NCI-H1436 treated with DMSO at 0.1 percent for 48 hours (cell line): ENCODE results near the gene SLC35A2.
A peak's percentile ranks its signal among the peaks of the same experiment; 100 is the strongest.

Source experiments
- DNase-seq: peaks from one replicate; lab custom pipeline; 2025; lab: John Stamatoyannopoulos, UW

The SLC35A2 gene

DNA sequence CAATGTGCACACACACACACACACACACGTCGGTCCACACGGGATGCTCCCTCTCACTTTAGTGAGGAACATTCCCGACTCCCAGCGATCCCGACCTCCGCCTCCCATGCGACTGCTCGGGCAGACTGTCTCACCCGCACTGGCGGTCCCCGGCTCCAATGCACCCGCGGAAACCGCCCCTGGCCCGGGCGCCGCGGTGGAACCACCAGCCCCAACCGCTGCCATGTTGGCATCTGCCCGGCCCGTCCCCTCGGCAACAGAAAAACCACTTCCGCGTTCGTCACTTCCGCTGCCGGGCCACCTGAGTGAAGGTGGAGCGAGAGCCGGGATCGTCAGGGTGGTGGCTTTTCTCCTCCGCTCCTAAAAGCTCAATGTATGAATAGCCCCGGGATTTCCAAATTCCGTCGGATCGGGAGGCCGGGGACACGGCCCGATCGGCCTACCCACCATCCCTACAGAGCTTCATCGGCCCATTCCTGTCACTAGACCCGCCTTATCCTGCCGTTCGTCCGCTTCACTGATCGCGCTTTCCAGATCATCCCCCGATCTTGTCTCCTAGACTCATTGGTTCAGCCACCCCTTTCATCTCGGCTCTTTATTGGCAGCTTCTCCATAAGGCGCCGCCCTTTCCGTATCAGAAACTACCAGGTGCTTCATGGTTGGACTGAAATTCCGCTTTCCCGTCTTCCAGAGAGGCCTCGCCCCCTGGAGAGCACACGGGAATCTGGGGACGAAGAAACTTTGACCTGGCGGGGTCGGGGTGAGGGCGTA is at the start of gene SLC35A2:
TSS of gene SLC35A2 (minus strand) at position 235 of the 771 bp plus-strand sequence. CDS start at position 225, 10 bp downstream.
- DNase-seq: no peak

DNA sequence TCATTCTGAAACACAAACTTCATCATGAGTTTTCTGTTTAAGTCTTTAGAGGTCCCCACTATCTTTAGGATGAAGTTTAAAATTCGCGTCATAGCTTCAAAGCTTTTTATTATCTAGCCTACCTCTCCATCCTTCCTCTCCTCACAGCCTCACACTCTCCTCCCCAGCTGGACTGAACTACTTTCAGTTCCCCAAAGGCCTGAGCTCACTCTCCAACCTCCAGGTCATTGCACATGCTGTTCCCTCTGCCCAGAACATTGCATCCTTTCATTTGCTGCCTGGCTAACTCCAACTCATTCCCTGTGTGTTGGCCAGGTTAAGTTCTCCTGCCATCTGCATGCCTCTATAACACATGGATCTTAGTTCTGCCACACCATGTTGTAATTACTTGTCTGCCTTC is 48.8 kb upstream of the SLC35A2 start:
- DNase-seq: no peak

DNA sequence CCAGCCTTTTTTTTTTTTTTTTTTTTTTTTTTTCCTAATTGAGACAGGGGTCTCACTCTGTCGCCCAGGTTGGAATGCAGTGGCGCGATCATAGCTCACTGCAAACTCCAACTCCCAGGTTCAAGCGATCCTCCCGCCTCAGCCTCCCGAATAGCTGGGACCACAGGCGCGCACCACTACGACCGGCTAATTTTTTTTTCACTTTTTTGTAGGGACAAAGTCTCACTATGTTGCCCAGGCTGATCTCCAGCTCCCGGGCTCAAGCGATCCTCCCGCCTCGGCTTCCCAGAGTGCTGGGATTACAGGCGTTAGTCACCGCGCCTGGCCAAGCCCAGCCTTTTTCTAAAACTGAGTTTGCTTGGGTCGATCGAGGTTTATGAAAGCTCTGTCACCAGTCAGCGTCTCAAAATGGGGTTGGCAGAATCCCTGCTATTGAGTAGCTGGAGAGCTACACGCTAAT is 47.2 kb upstream of the SLC35A2 start:
- no peak for DNase-seq

DNA sequence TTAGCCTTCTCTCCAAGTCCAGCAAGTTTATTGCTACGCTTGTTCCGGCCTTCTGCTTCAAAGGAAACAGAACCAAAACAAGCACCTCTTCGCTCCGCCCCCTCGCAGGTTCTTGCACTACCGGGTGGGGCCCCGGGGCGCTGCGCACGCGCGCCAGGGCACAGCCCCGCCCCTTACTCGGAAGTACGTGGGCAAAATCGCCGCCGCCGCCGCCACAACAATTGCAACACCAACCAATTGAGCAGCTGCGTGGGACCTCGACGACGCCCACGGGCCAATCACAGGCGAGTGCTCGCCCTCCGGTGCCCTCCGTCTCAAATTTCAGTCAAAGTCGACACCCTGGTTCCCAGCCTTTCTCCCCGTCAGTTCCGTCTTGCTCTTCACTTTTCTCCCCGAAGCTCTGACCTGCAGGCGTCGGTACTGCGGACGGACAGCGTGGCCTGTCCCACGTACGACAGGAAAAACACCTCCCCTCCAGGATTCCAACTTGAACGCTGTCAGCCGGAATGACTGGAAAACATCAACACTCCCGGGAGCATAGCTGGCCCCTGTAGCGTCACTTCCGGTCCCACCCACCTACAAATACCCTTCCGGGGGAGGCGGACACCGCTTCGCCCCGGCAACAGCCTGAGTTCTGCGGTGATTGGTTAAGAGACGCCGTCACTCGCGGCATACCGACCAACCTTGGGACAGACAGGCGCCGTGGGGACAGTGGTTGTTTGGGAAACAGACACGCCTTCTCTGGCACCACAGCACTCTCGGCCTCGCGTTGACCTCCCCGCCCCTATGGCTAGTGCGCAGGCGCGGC is 46.6 kb upstream of the SLC35A2 start:
- peak; percentile 71 for DNase-seq

DNA sequence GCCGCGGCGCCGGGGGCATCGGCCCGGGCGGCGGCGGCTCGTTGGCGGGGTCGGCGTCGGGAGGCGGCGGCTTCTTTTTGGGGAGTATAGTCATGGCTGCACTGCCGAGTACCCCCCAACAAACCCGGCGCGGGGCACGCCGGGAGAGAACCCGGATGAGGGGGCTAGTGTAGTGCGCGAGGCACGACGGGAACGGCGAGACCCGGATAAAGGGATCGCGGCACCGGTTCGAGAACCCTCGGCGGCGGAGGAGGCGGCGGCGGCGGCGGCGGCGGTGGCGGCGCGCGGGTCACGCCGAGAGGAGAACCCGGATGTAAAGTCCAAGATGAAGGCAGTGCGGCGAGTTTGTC is 46.0 kb upstream of the SLC35A2 start, which contains the start of gene OTUD5:
TSS of gene OTUD5 (minus strand) at position 131 of the 350 bp plus-strand sequence. CDS start at position 94, 37 bp downstream.
- no peak for DNase-seq

DNA sequence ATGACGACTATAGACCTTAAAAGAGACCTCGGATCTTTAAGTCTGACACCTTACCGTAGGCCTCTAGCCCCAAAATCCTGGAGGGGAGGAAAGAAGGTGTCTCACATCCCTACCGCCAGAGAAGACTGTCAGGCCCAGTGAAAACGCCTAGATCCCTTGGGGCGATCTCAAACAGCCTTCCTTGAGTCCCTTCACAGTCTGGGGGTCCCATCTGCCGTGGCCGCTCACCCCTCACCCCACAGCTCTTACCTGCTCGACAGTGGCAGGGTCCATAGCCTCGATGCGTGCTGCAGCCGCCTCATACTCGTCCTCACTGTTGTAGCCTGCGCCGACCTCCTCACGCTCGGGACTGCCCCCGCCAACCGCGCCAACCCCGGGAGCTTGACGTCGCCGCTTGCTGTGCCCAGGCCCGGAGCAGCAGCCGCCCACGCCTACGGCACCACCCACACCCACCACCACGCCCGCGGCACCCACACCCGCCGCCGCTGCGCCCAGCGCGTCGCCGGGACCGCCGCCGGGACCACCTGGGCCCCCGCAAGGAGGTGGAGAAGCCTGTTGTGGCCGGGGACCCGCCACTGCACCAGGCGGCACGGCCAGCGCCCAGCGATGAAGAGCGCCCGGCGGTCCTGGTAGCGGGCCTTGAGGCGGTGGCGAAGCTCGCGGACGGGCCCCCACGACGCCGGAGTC is 45.4 kb upstream of the SLC35A2 start:
- DNase-seq: no peak

DNA sequence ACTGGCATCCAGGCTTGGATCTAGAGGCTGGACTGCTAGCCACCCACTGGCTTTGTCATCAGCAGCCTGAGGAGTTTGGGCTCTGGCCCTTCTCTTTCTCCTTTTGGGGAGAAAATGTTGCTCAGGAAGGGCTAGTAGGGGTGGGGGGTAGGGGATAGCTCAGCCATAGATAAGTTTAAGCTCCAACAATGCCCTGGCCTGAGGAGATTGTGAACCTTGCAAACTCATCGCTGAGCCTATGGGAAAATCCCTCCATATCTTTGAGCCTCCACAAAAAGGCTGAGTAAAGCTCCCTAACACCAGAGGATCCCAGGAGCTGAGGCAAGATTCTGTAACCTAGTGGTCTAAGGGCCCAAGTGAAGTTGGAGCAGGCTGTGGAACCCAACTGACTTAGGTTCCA is 37.1 kb upstream of the SLC35A2 start:
- DNase-seq: no peak

DNA sequence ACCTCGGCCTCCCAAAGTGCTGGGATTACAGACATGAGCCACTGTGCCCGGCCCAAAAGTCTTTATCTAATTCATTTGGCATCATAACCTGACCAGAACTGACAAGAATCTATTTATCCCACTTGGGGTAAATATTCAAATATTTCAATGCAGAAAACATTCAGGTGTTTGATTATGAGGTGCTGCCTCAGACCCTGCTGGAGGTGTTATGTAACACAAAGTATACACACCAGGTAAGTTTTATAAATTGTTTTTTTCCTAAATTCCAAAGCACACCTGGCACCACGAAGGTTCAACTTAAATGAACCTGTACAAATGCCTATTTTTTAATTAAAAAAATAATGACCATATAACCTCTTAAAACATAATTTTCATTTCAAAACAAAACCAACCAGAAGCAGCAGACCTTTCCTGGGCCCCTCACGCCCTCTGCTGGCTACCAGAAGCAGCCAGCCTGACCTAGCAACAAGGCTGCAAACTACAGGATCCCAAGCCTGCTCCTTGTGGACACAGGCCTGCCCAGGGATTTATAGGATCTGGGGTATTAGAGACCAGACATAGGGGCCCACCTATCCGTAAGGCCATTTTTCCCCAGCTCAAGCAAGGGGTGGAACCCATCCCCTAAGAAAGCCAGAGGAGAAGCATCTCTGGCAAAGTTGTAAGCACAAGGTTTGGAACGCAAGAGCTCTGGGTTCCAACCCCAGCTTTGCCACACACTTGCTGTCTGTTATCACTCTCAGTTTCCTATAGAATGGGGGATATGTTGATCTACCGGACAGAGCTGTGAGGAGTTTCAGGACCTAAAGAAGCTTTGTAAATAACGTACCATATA is 34.3 kb upstream of the SLC35A2 start:
- DNase-seq: peak; percentile 0

DNA sequence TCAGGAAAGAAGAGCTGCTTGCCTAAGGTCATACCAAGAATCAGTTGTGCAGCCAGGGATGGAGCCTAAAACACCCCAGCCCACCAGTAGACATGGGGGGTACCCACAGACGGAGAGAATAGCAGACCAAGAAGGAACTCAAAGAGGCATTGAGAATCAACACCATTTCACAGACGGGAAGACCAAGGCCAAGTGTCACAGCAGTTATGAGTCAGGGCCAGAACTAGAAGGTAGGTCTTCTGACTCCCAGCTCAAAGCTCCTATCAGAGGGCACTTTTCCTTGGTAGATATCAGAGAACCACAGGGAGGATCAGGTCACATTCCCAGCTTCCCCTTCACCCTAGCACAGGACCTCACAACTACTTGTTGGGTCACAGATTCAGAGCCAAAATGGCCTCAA is 31.4 kb upstream of the SLC35A2 start:
- DNase-seq: no peak

DNA sequence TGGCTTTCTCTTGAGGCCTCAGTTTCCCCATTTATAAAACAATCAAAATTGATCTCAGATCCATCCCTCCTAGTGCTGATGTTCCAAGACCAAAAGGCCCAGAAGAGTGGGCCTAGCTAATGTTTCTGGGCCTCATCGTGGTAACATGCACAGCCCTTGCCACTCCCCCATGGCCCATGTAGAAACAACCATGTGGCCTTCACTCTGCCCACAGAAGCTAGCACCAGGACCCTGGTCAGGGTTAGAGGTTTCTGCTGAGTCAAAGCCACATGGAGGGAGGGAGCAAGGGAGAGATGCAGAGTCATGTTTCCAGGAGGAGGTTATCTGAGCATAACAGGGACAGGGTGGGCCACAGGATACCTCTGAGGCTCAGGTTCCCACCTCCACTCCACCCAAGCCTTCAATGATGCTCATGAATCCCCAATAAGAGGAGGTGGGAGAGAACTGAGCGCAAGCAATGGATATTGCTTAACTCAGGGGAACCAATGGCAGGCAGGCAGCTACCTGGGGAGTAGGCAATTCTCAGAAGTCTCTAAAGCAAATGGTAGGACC is 29.0 kb upstream of the SLC35A2 start:
- DNase-seq: no peak

DNA sequence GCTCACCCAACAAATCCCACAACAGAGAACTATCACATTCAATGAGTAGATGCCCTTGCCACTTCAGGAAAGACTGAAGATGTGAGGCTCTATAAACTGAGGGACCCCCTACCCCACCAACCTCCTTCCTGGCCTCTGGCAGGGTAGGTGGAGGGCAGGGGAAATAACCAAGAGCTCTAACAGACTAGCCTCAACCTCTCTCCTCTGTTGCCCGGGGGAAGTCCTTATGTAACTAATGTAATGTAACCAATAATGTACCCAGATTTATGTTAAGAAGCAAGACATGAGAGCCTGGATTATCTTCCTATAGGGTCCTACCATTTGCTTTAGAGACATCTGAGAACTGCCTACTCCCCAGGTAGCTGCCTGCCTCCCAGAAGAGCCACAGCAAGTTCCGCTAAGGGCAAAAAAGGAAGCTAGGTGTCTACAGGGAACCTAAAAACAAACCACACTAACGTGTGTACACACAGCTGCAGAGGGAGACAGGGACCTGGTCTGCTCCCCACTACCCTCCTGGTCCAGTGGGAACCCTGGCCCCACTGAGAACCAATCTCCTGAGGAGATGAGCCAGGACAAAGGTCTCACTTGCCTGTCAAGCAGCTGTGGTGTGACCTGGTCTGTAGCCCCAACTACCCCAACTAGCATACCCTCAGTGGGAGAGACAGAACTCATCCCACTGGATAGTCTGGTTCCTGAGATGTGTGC is 28.2 kb upstream of the SLC35A2 start:
- DNase-seq: no peak

DNA sequence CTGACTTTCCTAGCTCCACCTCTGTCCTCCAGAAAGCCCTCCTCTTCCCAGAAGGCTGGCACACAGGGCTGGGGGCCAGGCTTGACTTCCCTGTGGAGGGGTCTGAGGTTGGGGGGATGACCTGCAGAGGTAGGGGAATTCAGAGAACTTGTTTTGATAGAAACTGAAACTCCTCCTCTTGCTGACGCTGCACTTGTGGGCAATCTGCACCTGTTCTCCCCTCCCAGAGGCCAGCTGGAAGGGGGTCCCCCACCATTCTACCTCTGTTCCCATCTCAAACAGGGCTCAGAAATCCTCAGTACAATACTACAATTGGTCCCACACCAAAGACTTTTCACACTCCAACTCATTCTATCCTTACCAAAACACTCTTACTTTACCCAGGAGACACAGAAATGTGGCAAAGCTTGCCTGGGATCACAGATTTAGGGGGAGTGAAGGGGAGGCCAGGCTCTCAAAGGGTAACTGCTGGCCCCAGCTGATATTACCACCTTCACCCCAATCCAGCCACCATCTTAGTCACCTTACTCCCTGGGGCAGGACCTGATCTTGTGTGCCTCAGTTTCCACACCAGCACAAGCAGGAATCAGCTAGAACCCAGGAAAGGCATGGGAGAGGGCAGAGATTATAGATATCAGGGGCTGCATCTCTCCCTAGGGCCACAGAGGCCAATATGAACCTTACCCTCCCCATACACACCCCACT is 27.4 kb upstream of the SLC35A2 start:
- no peak for DNase-seq

DNA sequence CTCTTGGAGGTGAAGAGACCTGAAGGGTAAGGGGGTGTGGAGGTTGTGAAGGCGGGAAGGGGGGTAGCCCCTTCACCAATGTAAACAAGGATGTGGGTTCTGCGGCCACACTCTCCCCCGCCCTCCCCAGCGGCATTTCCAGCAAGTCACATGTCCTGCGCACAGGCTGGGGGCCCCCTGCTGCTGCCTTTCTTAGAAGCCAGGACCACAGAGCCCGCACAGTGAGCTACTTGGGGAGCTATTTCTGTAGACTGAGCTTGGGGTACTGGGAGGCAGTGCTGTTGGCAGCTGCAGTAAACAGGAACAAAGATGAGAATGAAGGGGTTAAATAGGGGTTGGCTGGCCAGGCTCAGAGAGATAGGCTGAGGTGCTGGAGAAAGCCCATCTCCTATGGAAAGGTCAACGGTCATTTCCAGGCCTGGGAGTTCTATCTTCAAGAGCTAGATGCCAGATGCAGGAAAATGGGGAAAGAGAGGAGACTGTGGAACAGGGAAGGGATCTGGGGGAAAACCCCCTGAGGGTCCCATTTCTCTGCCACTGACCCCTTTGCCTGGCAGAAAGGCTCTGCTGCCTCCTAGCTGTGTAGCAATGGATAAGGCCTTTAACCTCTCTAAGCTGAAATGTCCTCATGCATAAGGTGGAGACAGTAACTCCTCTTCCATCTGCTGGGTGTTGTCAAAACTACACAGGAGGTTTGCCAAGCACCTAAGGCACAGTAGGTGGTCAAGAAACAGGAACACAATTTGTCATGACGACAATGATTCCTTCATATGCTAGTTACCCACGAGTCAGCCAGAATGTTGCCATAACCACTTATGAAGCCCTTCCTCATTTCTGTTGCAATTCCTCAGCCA is 25.8 kb upstream of the SLC35A2 start:
- no peak for DNase-seq

DNA sequence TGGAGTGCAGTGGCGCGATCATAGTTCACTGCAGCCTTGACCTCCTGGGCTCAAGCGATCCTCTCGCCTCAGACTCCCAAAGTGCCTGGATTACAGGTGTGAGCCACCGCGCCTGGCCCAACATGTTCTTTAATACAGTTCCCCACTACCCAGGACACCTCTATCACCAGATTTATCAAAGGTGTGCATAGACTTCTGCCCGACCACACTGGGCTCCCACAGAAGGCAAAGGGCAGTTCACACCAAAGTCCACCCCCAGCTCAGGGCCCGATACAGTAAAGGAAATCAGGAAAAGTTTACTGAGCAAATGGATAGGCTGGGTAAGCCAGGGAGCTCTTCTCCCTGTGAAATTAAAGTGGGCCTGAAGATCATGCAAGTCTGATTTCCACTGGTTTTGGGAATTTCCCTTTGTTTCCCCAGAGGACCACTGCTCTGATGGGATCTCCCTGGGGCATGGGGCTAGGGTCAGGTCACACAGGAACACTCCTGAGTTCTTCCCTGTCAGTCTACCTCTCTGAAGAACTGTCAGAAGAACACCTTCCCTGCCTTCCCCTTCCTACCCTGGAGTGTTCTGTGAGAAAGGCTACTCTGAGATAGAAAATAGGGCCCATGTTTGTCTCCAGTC is 25.1 kb upstream of the SLC35A2 start:
- no peak for DNase-seq

DNA sequence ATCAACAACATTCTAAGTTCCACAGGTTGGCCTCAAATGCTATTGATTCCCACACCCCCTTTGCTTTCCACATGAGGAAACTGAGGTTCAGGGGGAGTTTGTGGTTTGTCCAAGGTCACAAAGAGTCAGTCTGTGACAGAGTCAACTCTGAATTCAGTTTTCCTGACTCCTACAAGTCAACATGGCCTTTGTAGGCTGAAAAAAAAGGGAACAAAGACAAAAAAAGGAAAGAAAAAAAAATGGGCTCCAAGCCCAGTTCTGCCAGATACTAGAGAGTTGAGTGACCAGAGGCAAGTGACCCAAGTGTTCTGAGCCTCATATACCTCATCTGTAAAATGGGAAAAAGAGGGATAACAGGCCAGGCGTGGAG is 23.8 kb upstream of the SLC35A2 start:
- DNase-seq: no peak

DNA sequence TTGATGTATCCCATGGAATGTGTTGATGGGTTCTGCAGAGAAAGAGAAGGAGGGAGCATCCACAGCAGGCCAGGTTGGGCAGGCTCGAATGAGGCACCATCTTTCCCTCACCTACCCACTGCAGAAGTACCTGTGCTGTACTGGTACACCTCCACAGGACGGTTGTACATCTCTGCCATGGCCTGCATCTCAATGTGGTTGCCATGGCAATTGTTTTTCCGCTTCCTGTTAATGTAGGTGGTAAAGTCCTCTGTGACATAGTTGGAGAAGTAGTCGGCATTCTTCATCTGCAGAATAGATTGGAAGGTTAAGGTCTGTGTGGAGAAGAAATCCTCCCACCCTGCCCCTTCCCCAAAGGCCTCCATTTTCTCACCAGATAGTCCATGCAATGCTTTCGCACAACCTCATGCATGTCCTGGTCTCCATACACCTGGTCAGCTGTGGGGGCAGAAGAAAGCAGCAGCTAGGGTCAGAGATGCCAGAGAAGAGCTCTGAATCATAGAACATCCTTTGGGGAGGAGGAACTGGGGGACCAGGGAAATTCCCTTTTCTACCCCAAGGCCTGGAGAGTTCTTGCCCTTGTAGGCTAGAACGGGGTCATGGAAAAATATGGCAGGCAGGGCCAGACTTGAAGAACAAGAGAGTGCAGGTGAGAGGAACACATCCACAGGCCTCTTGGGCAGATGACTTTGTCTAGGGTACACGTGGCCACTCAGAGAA is 23.3 kb upstream of the SLC35A2 start:
- no peak for DNase-seq

DNA sequence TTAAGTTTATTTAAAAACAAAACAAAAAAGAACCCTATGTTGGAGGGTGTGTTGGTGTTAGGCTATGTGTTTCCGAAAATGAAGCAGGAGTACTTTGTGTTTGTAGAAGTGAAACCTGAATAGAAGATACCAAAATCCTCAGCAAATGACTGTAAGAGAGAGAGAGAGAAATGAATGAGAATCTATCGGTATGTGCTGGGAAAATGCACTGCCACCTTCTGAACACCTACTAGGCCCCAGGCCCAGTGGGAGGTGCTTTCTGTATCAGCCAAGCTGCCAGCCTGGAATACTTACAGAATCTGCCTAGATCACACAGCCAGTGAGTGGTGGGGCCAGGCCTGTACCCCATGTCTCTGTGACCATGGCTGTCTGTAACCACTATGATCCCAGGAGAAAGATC is 22.3 kb upstream of the SLC35A2 start:
- DNase-seq: no peak

DNA sequence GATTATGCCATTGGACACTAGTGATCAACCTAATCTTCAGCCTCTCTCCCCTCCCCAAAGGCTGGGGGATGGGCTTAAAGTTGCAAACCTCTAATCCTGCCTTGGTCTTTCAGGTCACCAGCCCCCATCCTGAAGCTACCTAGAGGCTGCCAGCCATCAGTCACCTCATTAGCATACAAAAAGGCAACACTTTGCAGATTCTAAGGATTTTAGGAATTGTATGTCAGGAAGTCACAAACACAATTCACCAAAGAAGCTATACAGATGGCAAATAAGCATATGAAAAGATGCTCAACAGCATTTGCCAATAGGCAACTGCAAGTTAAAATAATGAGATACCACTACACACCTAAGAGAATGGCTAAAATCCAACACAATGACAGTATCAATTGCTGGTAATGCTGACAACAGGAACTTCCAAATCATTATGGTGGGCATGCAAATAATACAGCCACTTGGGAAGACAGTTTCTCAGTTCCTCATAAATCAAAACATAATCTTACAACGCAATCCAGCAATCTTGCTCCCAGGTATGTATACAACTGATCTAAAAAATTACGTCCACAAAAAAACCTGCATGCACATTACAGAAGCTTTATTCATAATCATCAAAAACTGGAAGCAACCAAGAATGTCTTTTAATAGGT is 16.4 kb upstream of the SLC35A2 start:
- no peak for DNase-seq
